OCI-LY1 (cell line): ENCODE measurements around the gene CCDC86.

Experiments used
- H2AFZ ChIP-seq: fragments of 200-600 bp; sonication (generic), shearing (Covaris generic); 2 replicates; pipeline ENCODE4 v1.6.0; 2014; ENCODE audit warnings: antibody characterized with exemption, mild to moderate bottlenecking, low read length
- H3F3A ChIP-seq: fragments of 200-600 bp; sonication (generic), shearing (Covaris generic); 2 replicates; pipeline ENCODE4 v1.6.0; 2014; ENCODE audit warnings: mild to moderate bottlenecking, antibody characterized with exemption, low read length, moderate library complexity; ENCODE audit not compliant: insufficient read depth
- H3K27ac ChIP-seq: fragments of 200-600 bp; sonication (generic); 2 replicates; pipeline ENCODE4 v1.5.1; 2014; ENCODE audit warnings: low read length, mixed run types, mild to moderate bottlenecking, low read depth; ENCODE audit not compliant: poor library complexity, severe bottlenecking
- H3K27me3 ChIP-seq: fragments of 200-600 bp; sonication (generic); 2 replicates; pipeline ENCODE4 v1.6.0; 2014; ENCODE audit warnings: antibody characterized with exemption, mild to moderate bottlenecking, low read length, moderate library complexity; ENCODE audit not compliant: insufficient read depth
- H3K36me3 ChIP-seq: fragments of 200-600 bp; sonication (generic); 2 replicates; pipeline ENCODE4 v1.6.1; 2014; ENCODE audit warnings: mild to moderate bottlenecking, antibody characterized with exemption, low read length, moderate library complexity, mixed read lengths; ENCODE audit not compliant: insufficient read depth
- H3K4me1 ChIP-seq: fragments of 200-600 bp; sonication (generic); 2 replicates; pipeline ENCODE4 v1.5.1; 2014; ENCODE audit warnings: mild to moderate bottlenecking, low read length, moderate library complexity; ENCODE audit not compliant: insufficient read depth, severe bottlenecking
- H3K4me2 ChIP-seq: fragments of 200-600 bp; sonication (generic), shearing (Covaris generic); 2 replicates; pipeline ENCODE4 v1.6.1; 2014; ENCODE audit warnings: low read length
- H3K4me3 ChIP-seq: fragments of 200-600 bp; sonication (generic); 2 replicates; pipeline ENCODE4 v1.5.1; 2014; ENCODE audit warnings: low read length, low read depth, mild to moderate bottlenecking, mixed read lengths; ENCODE audit not compliant: poor library complexity, severe bottlenecking
- H3K79me2 ChIP-seq: fragments of 200-600 bp; shearing (Covaris generic); 2 replicates; pipeline ENCODE4 v1.6.1; 2016; ENCODE audit warnings: mixed run types, low read length, mixed read lengths; ENCODE audit not compliant: insufficient read depth
- H3K9ac ChIP-seq: fragments of 200-600 bp; sonication (generic), shearing (Covaris generic); 2 replicates; pipeline ENCODE4 v1.6.1; 2014; ENCODE audit warnings: mild to moderate bottlenecking, low read length, mixed read lengths
- H3K9me2 ChIP-seq: fragments of 200-600 bp; sonication (generic), shearing (Covaris generic); 2 replicates; pipeline ENCODE4 v1.6.1; 2014; ENCODE audit warnings: low read depth, mild to moderate bottlenecking, low read length, mixed read lengths
- H3K9me3 ChIP-seq: fragments of 200-600 bp; shearing (Covaris generic); 2 replicates; pipeline ENCODE4 v1.6.1; 2014; ENCODE audit warnings: low read length, mixed read lengths
- H4K20me1 ChIP-seq: fragments of 200-600 bp; sonication (generic), shearing (Covaris generic); 2 replicates; pipeline ENCODE4 v1.6.0; 2016; ENCODE audit warnings: mild to moderate bottlenecking, low read length; ENCODE audit not compliant: insufficient read depth
- EZH2 ChIP-seq: fragments of 200-600 bp; sonication (generic), shearing (Covaris generic); IDR thresholded peaks from 2 replicates; pipeline ENCODE4 v1.8.0; 2017; ENCODE audit warnings: borderline replicate concordance, mixed run types, mild to moderate bottlenecking, antibody characterized with exemption, low read length, moderate library complexity, mixed read lengths
- TF ChIP-seq, protein P1 (sequence below): fragments of 200-600 bp; sonication (generic), shearing (Covaris generic); IDR thresholded peaks from 2 replicates; pipeline ENCODE4 v1.5.1; 2017; ENCODE audit warnings: mild to moderate bottlenecking, antibody characterized with exemption, low read length, moderate library complexity, mixed read lengths

CCDC86 gene

DNA sequence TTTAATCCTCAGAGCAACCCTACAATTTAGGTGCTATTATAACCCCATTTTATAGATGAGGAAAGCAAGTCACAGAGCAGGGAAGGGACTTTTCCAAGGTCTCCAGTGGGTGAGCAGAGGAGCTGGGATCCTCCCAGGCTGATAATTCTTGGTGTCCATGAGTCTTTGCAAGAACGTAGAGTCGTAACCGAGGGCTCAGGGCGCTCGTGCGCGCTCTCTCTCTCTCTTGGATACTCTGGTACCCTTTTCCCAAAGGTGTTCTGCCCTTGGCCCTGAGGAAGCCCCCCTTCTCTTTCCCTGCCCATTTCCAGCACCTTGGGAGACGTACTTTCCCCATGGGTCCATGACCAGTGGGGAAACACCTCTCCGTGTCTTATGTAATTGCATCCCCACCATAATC is 20.3 kb downstream of the CCDC86 start:
- Histone ChIP-seq H3K27me3 (peaks cover 4% of the 10 kb centered on the region; the same call in 1 of the 2 replicates), H3K27ac (no peak overlapping the region), H3K36me3 (no peaks in the 10 kb centered on the region), H3K4me3 (no peak overlapping the region), H3K79me2 (no peaks in the 10 kb centered on the region), H3F3A (no peaks in the 10 kb centered on the region), H2AFZ (no peak overlapping the region), H3K9me3 (no peaks in the 10 kb centered on the region), H3K4me1 (peaks cover 4% of the 10 kb centered on the region), H4K20me1 (no peaks in the 10 kb centered on the region), H3K9me2 (no peaks in the 10 kb centered on the region), H3K9ac (no peak overlapping the region), H3K4me2 (no peak overlapping the region)
- TF ChIP-seq EZH2 = no peak
- TF ChIP-seq, protein P1, sequence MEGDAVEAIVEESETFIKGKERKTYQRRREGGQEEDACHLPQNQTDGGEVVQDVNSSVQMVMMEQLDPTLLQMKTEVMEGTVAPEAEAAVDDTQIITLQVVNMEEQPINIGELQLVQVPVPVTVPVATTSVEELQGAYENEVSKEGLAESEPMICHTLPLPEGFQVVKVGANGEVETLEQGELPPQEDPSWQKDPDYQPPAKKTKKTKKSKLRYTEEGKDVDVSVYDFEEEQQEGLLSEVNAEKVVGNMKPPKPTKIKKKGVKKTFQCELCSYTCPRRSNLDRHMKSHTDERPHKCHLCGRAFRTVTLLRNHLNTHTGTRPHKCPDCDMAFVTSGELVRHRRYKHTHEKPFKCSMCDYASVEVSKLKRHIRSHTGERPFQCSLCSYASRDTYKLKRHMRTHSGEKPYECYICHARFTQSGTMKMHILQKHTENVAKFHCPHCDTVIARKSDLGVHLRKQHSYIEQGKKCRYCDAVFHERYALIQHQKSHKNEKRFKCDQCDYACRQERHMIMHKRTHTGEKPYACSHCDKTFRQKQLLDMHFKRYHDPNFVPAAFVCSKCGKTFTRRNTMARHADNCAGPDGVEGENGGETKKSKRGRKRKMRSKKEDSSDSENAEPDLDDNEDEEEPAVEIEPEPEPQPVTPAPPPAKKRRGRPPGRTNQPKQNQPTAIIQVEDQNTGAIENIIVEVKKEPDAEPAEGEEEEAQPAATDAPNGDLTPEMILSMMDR = no peak

DNA sequence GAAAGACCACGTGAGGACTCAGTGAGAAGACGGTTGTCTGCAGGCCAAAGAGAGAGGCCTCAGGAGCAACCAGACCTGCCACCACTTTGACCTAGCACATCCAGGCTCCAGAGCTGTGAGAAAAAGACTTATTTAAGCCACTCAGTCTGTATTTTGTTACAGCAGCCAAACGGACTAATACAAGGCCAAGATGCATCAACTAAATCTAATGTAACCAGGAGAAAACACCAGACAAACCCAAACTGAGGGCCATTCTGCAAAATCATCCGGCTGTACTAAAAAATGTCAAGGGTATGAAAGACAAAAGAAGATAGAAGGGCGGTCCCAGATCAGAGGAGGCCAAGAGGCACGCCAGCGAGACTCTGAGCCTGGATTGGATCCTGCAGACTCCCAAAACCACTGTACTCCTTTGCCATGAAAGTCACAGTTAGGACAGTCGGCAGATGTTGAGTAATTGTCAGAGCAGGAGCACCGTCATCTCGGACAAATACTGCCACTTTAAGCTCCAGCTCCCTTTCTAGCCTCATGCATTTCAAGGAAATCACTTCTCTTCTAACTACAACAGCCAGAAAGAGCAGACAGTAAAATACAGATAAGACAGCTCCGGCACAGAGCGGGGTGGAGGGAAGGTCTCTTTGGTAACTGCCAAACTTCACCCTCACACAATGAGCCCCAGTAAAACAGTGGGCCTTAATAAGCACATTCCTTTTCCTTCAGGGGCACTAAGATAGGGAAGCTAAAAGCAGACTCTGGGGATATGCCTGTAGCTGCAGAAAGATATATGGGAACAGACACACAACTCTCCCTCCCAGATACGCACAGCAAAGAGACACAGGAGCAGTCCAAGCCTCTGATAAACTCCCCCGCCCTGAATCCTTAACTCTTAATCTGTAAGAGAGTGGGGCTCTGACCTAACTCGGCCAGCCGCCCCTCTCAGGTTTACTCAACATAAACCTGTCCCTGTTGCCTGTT is 21.9 kb downstream of the CCDC86 start:
- Histone ChIP-seq H4K20me1 (no peaks in the 10 kb centered on the region), H3K4me1 (peaks cover under 1% of the 10 kb centered on the region), H3K4me3 (no peak overlapping the region), H3K79me2 (no peaks in the 10 kb centered on the region), H3K9me3 (no peaks in the 10 kb centered on the region), H3K27me3 (peaks cover 4% of the 10 kb centered on the region; the same call in 1 of the 2 replicates), H3F3A (no peaks in the 10 kb centered on the region), H2AFZ (no peak overlapping the region), H3K4me2 (no peak overlapping the region), H3K36me3 (no peaks in the 10 kb centered on the region), H3K27ac (no peak overlapping the region), H3K9ac (no peak overlapping the region), H3K9me2 (no peaks in the 10 kb centered on the region)
- TF ChIP-seq EZH2 = no peak
- TF ChIP-seq, protein P1 = no peak

DNA sequence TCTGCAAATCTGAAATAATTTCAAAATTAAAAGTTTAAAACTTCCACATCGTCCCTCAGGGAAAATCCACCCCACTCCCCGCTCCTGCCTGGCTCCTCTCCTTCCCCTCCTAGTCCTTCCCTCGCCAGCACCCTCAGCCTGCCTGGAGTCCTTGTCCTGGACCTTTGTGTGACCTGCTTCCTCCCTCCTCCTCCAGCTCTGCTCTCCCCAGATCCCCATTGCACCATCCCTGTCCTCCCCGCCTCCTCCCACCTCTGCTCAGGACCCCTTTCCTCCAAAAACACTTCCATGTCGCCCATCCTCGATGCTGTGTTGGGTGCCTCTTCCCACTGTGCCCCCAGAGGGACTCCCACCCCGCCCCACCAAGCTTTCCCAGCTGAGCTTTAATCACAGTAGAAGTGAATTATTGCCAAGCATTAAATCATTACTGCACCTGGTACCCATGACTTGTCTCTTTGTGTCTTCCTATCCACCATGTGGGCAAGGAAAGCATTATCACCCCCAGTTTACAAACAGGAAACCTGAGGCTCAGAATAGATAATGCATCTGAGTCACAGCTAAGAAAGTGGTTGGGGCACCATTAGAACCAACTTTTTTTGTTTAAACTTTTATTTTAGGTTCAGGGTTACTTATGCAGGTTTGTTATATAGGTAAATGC is 23.1 kb downstream of the CCDC86 start:
- Histone ChIP-seq H3K36me3 (no peaks in the 10 kb centered on the region), H3K9me3 (no peaks in the 10 kb centered on the region), H3F3A (no peaks in the 10 kb centered on the region), H4K20me1 (no peaks in the 10 kb centered on the region), H3K4me1 (no peaks in the 10 kb centered on the region), H3K4me3 (no peak overlapping the region), H3K27ac (no peak overlapping the region), H3K9me2 (no peaks in the 10 kb centered on the region), H3K4me2 (no peak overlapping the region), H3K9ac (no peak overlapping the region), H3K27me3 (peaks cover 4% of the 10 kb centered on the region; the same call in 1 of the 2 replicates), H3K79me2 (no peaks in the 10 kb centered on the region), H2AFZ (no peak overlapping the region)
- TF ChIP-seq, protein P1 = no peak
- TF ChIP-seq EZH2 = no peak
